Nasal cavity respiratory epithelium epithelial cell of viscerocranial mucosa (primary cell): ENCODE measurements around the gene UGT1A4. TPM values are rescaled to one million over a fixed set of nuclear protein-coding genes. Genes with fewer than 3 reads are reported as not detected.

Source experiments
- total RNA-seq: library from RNA; depleted of rRNA; stranded (reverse); fragments of >200 nt; gene quantifications from 2 replicates; pipeline ENCODE4 v1.2.3, GENCODE V29; 2014

Gene UGT1A4
- under 0.01 and 1.8 TPM in 2 replicates for total RNA-seq

GRCh38 chr2:233718552-233718951, at the start of gene UGT1A4:
Gene UGT1A4, plus strand, starts transcription at chr2:233718736. Its CDS starts 85 bp downstream, at chr2:233718821.

DNA sequence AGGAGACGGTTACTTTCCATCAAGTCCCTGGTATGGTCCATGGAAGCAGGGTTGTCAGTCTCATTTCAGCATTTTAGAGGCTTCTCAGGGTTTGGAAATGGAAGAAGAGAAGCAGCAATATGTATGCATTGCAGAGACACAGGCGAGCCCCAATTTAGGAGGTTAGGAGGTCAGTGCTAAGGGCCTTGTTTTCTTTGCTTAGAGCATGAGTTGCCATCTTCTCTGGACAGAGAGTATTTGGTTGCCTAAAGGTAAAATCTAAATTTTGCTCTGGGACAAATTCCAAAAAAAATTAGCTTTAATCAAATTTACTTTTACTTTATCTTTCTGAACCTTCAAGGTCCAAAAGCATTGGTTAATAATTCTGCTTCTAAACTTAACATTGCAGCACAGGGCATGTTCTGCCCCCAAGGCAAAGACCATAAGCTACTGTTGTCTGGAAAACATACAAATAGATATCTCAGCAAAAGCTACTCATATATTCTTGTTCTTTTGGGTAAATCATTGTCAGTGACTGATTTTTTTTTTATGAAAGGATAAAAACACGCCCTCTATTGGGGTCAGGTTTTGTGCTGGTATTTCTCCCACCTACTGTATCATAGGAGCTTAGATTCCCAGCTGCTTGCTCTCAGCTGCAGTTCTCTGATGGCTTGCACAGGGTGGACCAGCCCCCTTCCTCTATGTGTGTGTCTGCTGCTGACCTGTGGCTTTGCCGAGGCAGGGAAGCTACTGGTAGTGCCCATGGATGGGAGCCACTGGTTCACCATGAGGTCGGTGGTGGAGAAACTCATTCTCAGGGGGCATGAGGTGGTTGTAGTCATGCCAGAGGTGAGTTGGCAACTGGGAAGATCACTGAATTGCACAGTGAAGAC, 47.0 kb upstream of the UGT1A4 start, which contains the start of gene UGT1A9:
Gene UGT1A9, plus strand, starts transcription at position 609 of the 872 bp plus-strand sequence. Its CDS starts 37 bp downstream, at position 646.

GRCh38 chr2:233681521-233682099, 36.9 kb upstream of the UGT1A4 start, which contains the start of gene UGT1A7:
Gene UGT1A7, plus strand, starts transcription at chr2:233681901. Its CDS starts 37 bp downstream, at chr2:233681938.

DNA sequence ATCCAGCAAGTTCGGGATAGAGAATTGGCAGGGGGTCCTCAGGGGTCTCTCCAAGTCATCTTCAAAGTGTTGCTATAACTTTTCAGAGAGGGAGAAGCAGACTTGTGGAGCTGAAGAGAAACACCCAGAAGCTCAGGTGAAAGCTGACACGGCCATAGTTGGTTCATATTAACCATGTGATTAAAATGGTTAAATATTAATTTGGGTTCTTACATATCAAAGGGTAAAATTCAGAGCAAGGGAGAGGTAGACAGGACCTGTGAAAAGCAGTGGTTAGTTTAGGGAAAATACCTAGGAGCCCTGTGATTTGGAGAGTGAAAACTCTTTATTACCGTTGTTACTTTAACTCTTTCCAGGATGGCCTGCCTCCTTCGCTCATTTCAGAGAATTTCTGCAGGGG, 25.9 kb upstream of the UGT1A4 start, which contains the start of gene UGT1A6:
Gene UGT1A6, plus strand, starts transcription at position 243 of the 400 bp plus-strand sequence. Its CDS starts 115 bp downstream, at position 358.

DNA sequence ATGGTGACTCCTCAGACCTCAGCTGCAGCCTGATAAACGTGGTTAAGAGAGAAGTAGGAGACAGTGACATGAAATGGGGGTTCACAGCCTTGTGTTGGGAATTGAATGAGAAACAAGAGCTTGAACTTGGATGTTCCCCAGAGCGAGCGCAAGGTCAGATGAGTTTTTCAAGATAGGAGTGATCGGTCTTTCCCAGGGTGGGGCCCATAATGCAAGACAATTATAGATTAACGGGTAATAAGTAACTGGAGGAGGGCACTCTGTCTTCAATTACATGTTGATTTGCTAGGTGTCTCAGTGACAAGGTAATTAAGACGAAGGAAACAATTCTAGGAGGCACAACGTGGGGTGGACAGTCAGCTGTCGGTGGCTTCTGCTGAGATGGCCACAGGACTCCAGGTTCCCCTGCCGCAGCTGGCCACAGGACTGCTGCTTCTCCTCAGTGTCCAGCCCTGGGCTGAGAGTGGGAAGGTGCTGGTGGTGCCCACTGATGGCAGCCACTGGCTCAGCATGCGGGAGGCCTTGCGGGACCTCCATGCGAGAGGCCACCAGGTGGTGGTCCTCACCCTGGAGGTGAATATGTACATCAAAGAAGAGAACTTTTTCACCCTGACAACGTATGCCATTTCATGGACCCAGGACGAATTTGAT, 5.8 kb upstream of the UGT1A4 start, which contains the start of gene UGT1A5:
Gene UGT1A5, plus strand, starts transcription at position 297 of the 651 bp plus-strand sequence. Its CDS starts 85 bp downstream, at position 382.

GRCh38 chr2:233728723-233729301, 10.3 kb downstream of the UGT1A4 start, which contains the start of gene UGT1A3:
Gene UGT1A3, plus strand, starts transcription at chr2:233729042. Its CDS starts 85 bp downstream, at chr2:233729127.

GRCh38 chr2:233760043-233760442, 41.5 kb downstream of the UGT1A4 start, which contains the start of gene UGT1A1:
Gene UGT1A1, plus strand, starts transcription at chr2:233760270. Its CDS starts 18 bp downstream, at chr2:233760288.

GRCh38 chr2:233778030-233778429, 59.5 kb downstream of the UGT1A4 start, which contains the start of gene MROH2A:
Gene MROH2A, plus strand, starts transcription at chr2:233778330. Its CDS starts 1,029 bp downstream, at chr2:233779359.

Other genes starting within 250 kb of the UGT1A4 start
- 26.3 and 45.1 TPM in 2 replicates for gene USP40, start 152.0 kb upstream of the UGT1A4 start, total RNA-seq
- gene UGT1A8, start 101.1 kb upstream of the UGT1A4 start, total RNA-seq = under 0.01 and 0.14 TPM in 2 replicates
- gene UGT1A10, start 82.3 kb upstream of the UGT1A4 start, total RNA-seq = 1.2 TPM in 1 of 2 replicates, not detected in the other
- gene UGT1A9, start 46.8 kb upstream of the UGT1A4 start, total RNA-seq = not detected in 2 replicates
- gene UGT1A7, start 36.8 kb upstream of the UGT1A4 start, total RNA-seq = under 0.01 and 1.3 TPM in 2 replicates
- gene UGT1A6, start 25.8 kb upstream of the UGT1A4 start, total RNA-seq = 5.5 and 82.7 TPM in 2 replicates
- 2.3 TPM in 1 of 2 replicates, not detected in the other for gene UGT1A5, start 5.8 kb upstream of the UGT1A4 start, total RNA-seq
- 2.8 TPM in 1 of 2 replicates, not detected in the other for gene UGT1A3, start 10.3 kb downstream of the UGT1A4 start, total RNA-seq
- gene UGT1A1, start 41.5 kb downstream of the UGT1A4 start, total RNA-seq = under 0.01 and 1.5 TPM in 2 replicates
- gene MROH2A, start 59.6 kb downstream of the UGT1A4 start, total RNA-seq = not detected in 2 replicates
- under 0.01 and 0.14 TPM in 2 replicates for gene HJURP, start 135.8 kb downstream of the UGT1A4 start, total RNA-seq
- not detected in 2 replicates for gene TRPM8, start 198.6 kb downstream of the UGT1A4 start, total RNA-seq